CD4-positive, alpha-beta T cell (primary cell): ENCODE measurements around the gene CLEC16A. TPM values are rescaled to one million over a fixed set of nuclear protein-coding genes. Genes with fewer than 3 reads are reported as not detected.

Experiments used
- ATAC-seq: fragments of 200-7000 bp; cut with Tn5 transposase; one replicate; pipeline ENCODE4 v1.10.0; 2022; ENCODE audit warnings: mild to moderate bottlenecking; ENCODE audit not compliant: poor library complexity
- CTCF ChIA-PET: fragments of 350-600 bp; sonication (Branson Sonifier 250); formaldehyde crosslinking; loops from one replicate; lab custom pipeline; 2021; ENCODE audit warnings: antibody characterized with exemption, inconsistent platforms; lab: Charles Lee
- POLR2A ChIA-PET: fragments of 350-600 bp; sonication (Branson Sonifier 250); formaldehyde crosslinking; loops from one replicate; lab custom pipeline; 2021; ENCODE audit warnings: antibody characterized with exemption, inconsistent platforms; lab: Charles Lee
- DNase-seq, 14 experiments: peaks; one replicate each; pipeline ENCODE4 v3.0.0-alpha.2; 2013 to 2020; ENCODE audit warnings: mixed read lengths in 2 of 14
- H3K27ac ChIP-seq, 2 donors: one replicate each; pipeline versions ENCODE4 v1.5.1 to v1.7.0; 2013; ENCODE audit warnings: low read length in 2 of 2, low read depth in 1 of 2, mild to moderate bottlenecking in 1 of 2
- H3K27me3 ChIP-seq, 2 experiments: 1 replicate in 1 of 2; 2 replicates in 1 of 2; pipeline versions ENCODE4 v1.6.1 to v1.7.0; 2013; ENCODE audit warnings: low read length in 2 of 2, control low read depth in 1 of 2, mild to moderate bottlenecking in 1 of 2, moderate library complexity in 1 of 2; ENCODE audit not compliant: insufficient read depth in 2 of 2, control insufficient read depth in 1 of 2
- H3K36me3 ChIP-seq: one replicate; pipeline ENCODE4 v1.6.1; 2013; ENCODE audit warnings: low read length, control low read depth; ENCODE audit not compliant: insufficient read depth
- H3K4me1 ChIP-seq: one replicate; pipeline ENCODE4 v1.6.1; 2013; ENCODE audit warnings: low read length, control low read depth; ENCODE audit not compliant: insufficient read depth
- H3K4me3 ChIP-seq: one replicate; pipeline ENCODE4 v1.5.1; 2013; ENCODE audit warnings: mild to moderate bottlenecking, low read length, moderate library complexity
- H3K9me3 ChIP-seq, 2 experiments: 1 replicate in 1 of 2; 2 replicates in 1 of 2; pipeline versions ENCODE4 v1.6.1 to v1.7.0; 2013; ENCODE audit warnings: low read length in 2 of 2, mild to moderate bottlenecking in 2 of 2, control low read depth in 1 of 2, moderate library complexity in 1 of 2; ENCODE audit not compliant: control insufficient read depth in 1 of 2, insufficient read depth in 1 of 2
- H3K27ac Mint-ChIP-seq: one replicate; pipeline ENCODE4 v1.8.0; 2020; ENCODE audit warnings: mixed read lengths
- H3K27me3 Mint-ChIP-seq: one replicate; pipeline ENCODE4 v1.8.0; 2021; ENCODE audit warnings: mixed read lengths
- H3K36me3 Mint-ChIP-seq: one replicate; pipeline ENCODE4 v1.8.0; 2021; ENCODE audit warnings: low read depth, mixed read lengths
- H3K4me1 Mint-ChIP-seq: one replicate; pipeline ENCODE4 v1.8.0; 2021; ENCODE audit warnings: low read depth, mixed read lengths
- H3K4me3 Mint-ChIP-seq: one replicate; pipeline ENCODE4 v1.8.0; 2020; ENCODE audit warnings: mild to moderate bottlenecking, mixed read lengths
- H3K9me3 Mint-ChIP-seq: one replicate; pipeline ENCODE4 v1.8.0; 2020; ENCODE audit warnings: mixed read lengths
- intact Hi-C, 2 experiments: fragments of 100-400 bp; cut with DNase I in 1 of 2; cut with micrococcal nuclease in 1 of 2; formaldehyde crosslinking; loops; one replicate each; pipeline versions ENCODE4 v1.15.1 to v1.9.0; 2023 to 2025; cut with DNase I, micrococcal nuclease
- total RNA-seq, 174 experiments: library from RNA in 2 of 174; stranded (reverse) in 2 of 174; gene quantifications; one replicate each; pipeline ENCODE4 v1.2.3 and lab custom pipeline; 2021 to 2026
- TF ChIP-seq, protein P1 (sequence below): fragments of 200-600 bp; IDR thresholded peaks from one replicate; pipeline ENCODE4 v1.8.0; 2022; ENCODE audit warnings: antibody characterized with exemption, mild to moderate bottlenecking

CLEC16A gene
- total RNA-seq, 2 experiments from 2014 or later = 21.7 to 22.7 TPM

DNA sequence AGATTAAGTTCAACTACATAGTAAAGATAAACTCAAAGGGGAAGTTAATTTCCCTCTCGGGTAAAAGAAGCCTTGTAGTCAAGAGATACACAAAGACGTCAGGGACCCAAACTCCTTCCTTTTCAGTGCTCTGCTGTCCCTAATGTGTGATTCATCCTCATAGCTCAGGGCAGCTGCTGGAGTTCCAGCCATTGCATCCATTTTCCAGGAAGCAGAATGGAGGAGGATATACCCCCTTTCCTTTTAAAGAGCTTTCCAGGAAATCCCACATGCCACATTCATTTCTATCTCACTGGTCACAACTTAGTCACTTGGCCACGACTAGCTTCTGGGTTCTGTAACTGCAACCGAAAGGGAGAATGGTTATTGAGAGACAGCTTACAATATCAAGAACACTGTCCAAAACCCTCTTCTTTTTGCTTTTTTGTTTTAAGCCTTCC, 216.3 kb downstream of the CLEC16A start:
- no peaks in the 10 kb centered on the region for H3K27me3 Mint-ChIP-seq
- ATAC-seq (no peak), DNase-seq (no peak)
- TF ChIP-seq, protein P1, sequence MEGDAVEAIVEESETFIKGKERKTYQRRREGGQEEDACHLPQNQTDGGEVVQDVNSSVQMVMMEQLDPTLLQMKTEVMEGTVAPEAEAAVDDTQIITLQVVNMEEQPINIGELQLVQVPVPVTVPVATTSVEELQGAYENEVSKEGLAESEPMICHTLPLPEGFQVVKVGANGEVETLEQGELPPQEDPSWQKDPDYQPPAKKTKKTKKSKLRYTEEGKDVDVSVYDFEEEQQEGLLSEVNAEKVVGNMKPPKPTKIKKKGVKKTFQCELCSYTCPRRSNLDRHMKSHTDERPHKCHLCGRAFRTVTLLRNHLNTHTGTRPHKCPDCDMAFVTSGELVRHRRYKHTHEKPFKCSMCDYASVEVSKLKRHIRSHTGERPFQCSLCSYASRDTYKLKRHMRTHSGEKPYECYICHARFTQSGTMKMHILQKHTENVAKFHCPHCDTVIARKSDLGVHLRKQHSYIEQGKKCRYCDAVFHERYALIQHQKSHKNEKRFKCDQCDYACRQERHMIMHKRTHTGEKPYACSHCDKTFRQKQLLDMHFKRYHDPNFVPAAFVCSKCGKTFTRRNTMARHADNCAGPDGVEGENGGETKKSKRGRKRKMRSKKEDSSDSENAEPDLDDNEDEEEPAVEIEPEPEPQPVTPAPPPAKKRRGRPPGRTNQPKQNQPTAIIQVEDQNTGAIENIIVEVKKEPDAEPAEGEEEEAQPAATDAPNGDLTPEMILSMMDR = no peak
- peaks cover 3% of the 10 kb centered on the region for H3K4me1 ChIP-seq
- CTCF ChIA-PET = no interaction called here
- H3K4me3 Mint-ChIP-seq = no peak overlapping the region
- POLR2A ChIA-PET = no interaction called here
- H3K9me3 Mint-ChIP-seq = no peaks in the 10 kb centered on the region
- intact Hi-C loops = no loop called here
- no peaks in the 10 kb centered on the region for H3K4me1 Mint-ChIP-seq
- H3K27me3 ChIP-seq = no peaks in the 10 kb centered on the region
- no peak overlapping the region for H3K27ac Mint-ChIP-seq
- no peaks in the 10 kb centered on the region for H3K9me3 ChIP-seq
- no peak overlapping the region for H3K4me3 ChIP-seq
- H3K36me3 Mint-ChIP-seq = peaks cover 5% of the 10 kb centered on the region
- no peak overlapping the region for H3K27ac ChIP-seq
- peaks cover 2% of the 10 kb centered on the region for H3K36me3 ChIP-seq

DNA sequence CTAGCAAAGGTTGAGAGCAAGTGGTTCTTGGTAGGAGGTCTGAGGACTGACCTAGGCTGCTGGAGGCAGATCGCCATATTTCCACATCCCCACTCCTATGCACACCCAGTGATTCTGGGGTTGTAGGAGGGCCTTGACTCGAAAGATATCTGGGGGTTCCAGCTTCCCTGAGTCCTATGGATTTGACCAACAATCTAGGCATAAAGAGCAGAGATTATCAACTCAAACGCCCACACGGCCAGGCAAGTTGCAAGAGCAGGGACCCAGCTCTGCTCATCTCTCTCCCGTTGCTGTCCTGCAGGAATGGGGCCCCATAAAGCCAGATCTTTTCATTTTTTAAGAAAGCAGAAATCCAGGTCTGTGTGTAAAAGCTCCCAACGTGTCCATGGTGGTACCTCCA, 217.1 kb downstream of the CLEC16A start:
- Histone ChIP-seq H3K36me3 (peaks cover 8% of the 10 kb centered on the region), H3K4me1 (peaks cover 2% of the 10 kb centered on the region), H3K27ac (no peak overlapping the region), H3K9me3 (no peaks in the 10 kb centered on the region), H3K27me3 (no peaks in the 10 kb centered on the region), H3K4me3 (no peak overlapping the region)
- CTCF ChIA-PET = no interaction called here
- Mint-ChIP-seq H3K9me3 (no peaks in the 10 kb centered on the region), H3K27me3 (no peaks in the 10 kb centered on the region), H3K4me1 (no peaks in the 10 kb centered on the region), H3K36me3 (peaks cover 9% of the 10 kb centered on the region), H3K27ac (no peak overlapping the region), H3K4me3 (no peak overlapping the region)
- POLR2A ChIA-PET = no interaction called here
- TF ChIP-seq, protein P1 = no peak
- ATAC-seq = no peak
- intact Hi-C loops = no loop called here
- DNase-seq = no peak

DNA sequence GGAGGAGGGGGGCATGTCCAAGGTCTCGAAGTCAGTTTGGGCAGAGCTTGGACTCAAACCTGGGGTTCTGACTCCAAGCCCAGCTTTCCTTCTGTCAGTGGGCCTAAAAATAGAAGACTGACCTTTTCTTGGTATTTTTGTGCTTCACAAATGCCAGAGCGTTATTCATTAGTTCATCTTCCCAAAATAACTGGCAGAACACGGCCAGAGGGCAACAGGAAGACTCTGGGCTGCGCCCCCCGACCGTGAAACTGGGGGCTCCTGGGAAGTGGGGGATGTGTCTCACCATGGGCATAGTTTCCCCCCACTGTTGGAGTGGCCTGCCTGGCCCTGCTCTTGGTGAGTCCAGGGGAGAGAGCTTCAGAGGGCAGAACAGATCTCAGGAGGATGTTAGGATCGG, 217.6 kb downstream of the CLEC16A start:
- TF ChIP-seq, protein P1 = no peak
- Mint-ChIP-seq H3K9me3 (no peaks in the 10 kb centered on the region), H3K4me1 (no peaks in the 10 kb centered on the region), H3K27ac (no peak overlapping the region), H3K27me3 (no peaks in the 10 kb centered on the region), H3K4me3 (no peak overlapping the region), H3K36me3 (peaks cover 15% of the 10 kb centered on the region)
- ChIA-PET POLR2A (no interaction called here), CTCF (no interaction called here)
- ATAC-seq (no peak), DNase-seq (no peak)
- H3K4me3 ChIP-seq = no peak overlapping the region
- H3K9me3 ChIP-seq = no peaks in the 10 kb centered on the region
- no peaks in the 10 kb centered on the region for H3K4me1 ChIP-seq
- no peaks in the 10 kb centered on the region for H3K27me3 ChIP-seq
- no peak overlapping the region for H3K27ac ChIP-seq
- H3K36me3 ChIP-seq = peaks cover 13% of the 10 kb centered on the region
- intact Hi-C loops = no loop called here
